Heart right ventricle (tissue), 16 donors: ENCODE data around the gene PDZK1IP1. TPM values are rescaled to one million over a fixed set of nuclear protein-coding genes. Genes with fewer than 3 reads are reported as not detected.

Experiments used
- ATAC-seq, 8 donors: fragments of 200-7000 bp; cut with Tn5 transposase; one replicate each; pipeline ENCODE4 v1.9.1; 2020; ENCODE audit warnings: mild to moderate bottlenecking in 8 of 8, moderate library complexity in 8 of 8, moderate number of reproducible peaks in 1 of 8
- DNase-seq, 2 donors: peaks; one replicate each; pipeline ENCODE4 v3.0.0-alpha.2; 2020
- H3K27ac ChIP-seq, 10 donors: fragments of 200-600 bp; sonication (generic) in 2 of 10; one replicate each; pipeline versions ENCODE4 v1.5.0 to v1.8.0; 2020 to 2022; ENCODE audit warnings: mild to moderate bottlenecking in 3 of 10
- H3K27me3 ChIP-seq, 7 donors: fragments of 200-600 bp; one replicate each; pipeline ENCODE4 v1.8.0; 2021 to 2022; ENCODE audit warnings: mild to moderate bottlenecking in 2 of 7
- H3K36me3 ChIP-seq, 9 donors: fragments of 200-600 bp; sonication (generic) in 1 of 9; one replicate each; pipeline versions ENCODE4 v1.5.0 to v1.8.0; 2020 to 2022; ENCODE audit warnings: mild to moderate bottlenecking in 2 of 9
- H3K4me1 ChIP-seq, 9 donors: fragments of 200-600 bp; sonication (generic) in 1 of 9; one replicate each; pipeline versions ENCODE4 v1.5.0 to v1.8.0; 2020 to 2022; ENCODE audit warnings: mild to moderate bottlenecking in 4 of 9
- H3K4me3 ChIP-seq, 10 donors: fragments of 200-600 bp; sonication (generic) in 2 of 10; one replicate each; pipeline versions ENCODE4 v1.5.0 to v1.8.0; 2020 to 2022; ENCODE audit warnings: mild to moderate bottlenecking in 7 of 10, moderate library complexity in 2 of 10
- H3K9me3 ChIP-seq, 11 donors: fragments of 200-600 bp in 10 of 11; sonication (generic) in 2 of 11; one replicate each; pipeline versions ENCODE4 v1.5.0 to v1.8.0; 2013 to 2022; ENCODE audit warnings: mild to moderate bottlenecking in 2 of 11, control low read depth in 1 of 11, moderate library complexity in 1 of 11
- CTCF ChIP-seq, 9 donors: fragments of 200-600 bp; sonication (generic) in 2 of 9; IDR thresholded peaks; one replicate each; pipeline versions ENCODE4 v1.5.0 to v1.8.0; 2021 to 2022; ENCODE audit warnings: antibody characterized with exemption in 9 of 9, mild to moderate bottlenecking in 5 of 9, moderate library complexity in 1 of 9
- WGBS, 2 donors: extraction: QIAGEN DNeasy Blood & Tissue Kit; methylation state at CpG; one replicate each; pipeline ENCODE4 v1.1.7; 2013; ENCODE audit warnings: inconsistent platforms in 1 of 2; 5-methylcytosine and 5-hydroxymethylcytosine counted together
- intact Hi-C, 10 donors: fragments of 100-400 bp; cut with DNase I; formaldehyde crosslinking; loops; one replicate each; pipeline versions ENCODE4 v1.11.1 to v1.14.2; 2022
- polyA plus RNA-seq, 2 donors: library from polyadenylated mRNA; stranded (reverse); fragments of 200-250 nt; gene quantifications; one replicate each; pipeline ENCODE4 v1.2.3, GENCODE V29; 2013
- total RNA-seq, 10 donors: library from RNA; stranded (reverse); fragmentation: NEBNext Ultra II Directional in 3 of 10; extraction: Animal tissue kit (Norgen Biotek cat#: 25700) in 3 of 10; gene quantifications; one replicate each; pipeline versions ENCODE4 v1.2.1 to v1.2.4, GENCODE V29; 2021 to 2023
- donor health status: Arrhythmogenic right ventricular cardiomyopathy.
- donor health status: ischemic (EF 13 %, LVEDD 7.1; RV severe dilation, severe dysfunction).
- donor health status: healthy with polysubstance abuse.
- donor health status: DM: no; HTN: yes; CAD: no.
- donor health status: DM: no; HTN: no; CAD: no.
- donor health status: ischemic (EF 25% LVEDD 6.9; RV normal size, moderate dysfunction).
- donor health status: ischemic (EF 25% LVEDD 5.7; RV mildly dilated, moderate dysfunction).
- donor health status: healthy.
- donor health status: DM: yes; HTN: yes; CAD: no.
- donor health status: Ischemic cardiomyopathy.
- donor health status: ischemic (EF 35%, LVEDD 5.7; RV mildly dilated, moderate dysfunction).
- donor health status: nonischemic (EF 11% LVEDD 7.7; RV severe dilation, severe dysfunction).
- donor health status: DM: yes; HTN: yes; CAD: no.
- donor health status: PGD.
- donor health status: ischemic (EF 29% LVEDD 5.4; RV normal size, mild dysfunction).
- donor health status: nonischemic (EF 23%, LVEDD 6.1; RV moderate dilation, normal function).

PDZK1IP1 gene
- total and polyA plus RNA-seq, 12 donors: 0.23 to 0.78 (median 0.48) TPM; not detected in 8

- Histone ChIP-seq H3K4me1 (peaks cover 3 to 18% (median 13%) of the 10 kb centered on the region in 9 donors), H3K9me3 (no peaks in the 10 kb centered on the region), H3K4me3 (no peak overlapping the region), H3K27me3 (peaks cover 0 to 34% (median 13%) of the 10 kb centered on the region in 7 donors), H3K36me3 (no peaks in the 10 kb centered on the region), H3K27ac (no peak overlapping the region)
- intact Hi-C loops: loop anchor here in 6 of 10 donors (5.0 to 10.0 kb wide), 6 partner anchors 232 to 542 kb away; partner anchors contain the start of gene FOXE3 (in 1 of the 6)
- ATAC-seq: no peak
- 52 to 57% methylated on average over 7 of the region's 7 CpGs for WGBS, 2 donors
- no peak for DNase-seq
- TF ChIP-seq CTCF (IDR thresholded peaks at IDR 0.05): no peak
Observed at GRCh38 chr1:47182676-47183235, 7.1 kb downstream of the PDZK1IP1 start.

GRCh38 chr1:47181955-47182675 lies 7.7 kb downstream of the PDZK1IP1 start:
- no peak overlapping the region for H3K27ac ChIP-seq
- H3K9me3 ChIP-seq: no peaks in the 10 kb centered on the region
- intact Hi-C loops: loop anchor here in 6 of 10 donors (5.0 to 10.0 kb wide), 6 partner anchors 233 to 543 kb away; partner anchors contain the start of gene FOXE3 (in 1 of the 6)
- no peaks in the 10 kb centered on the region for H3K36me3 ChIP-seq
- DNase-seq (no peak), ATAC-seq (no peak)
- peaks cover 3 to 18% (median 13%) of the 10 kb centered on the region in 9 donors for H3K4me1 ChIP-seq
- TF ChIP-seq CTCF (IDR thresholded peaks at IDR 0.05): no peak
- 75 to 84% methylated on average over 7 of the region's 7 CpGs for WGBS, 2 donors
- peaks cover 0 to 34% (median 13%) of the 10 kb centered on the region in 7 donors for H3K27me3 ChIP-seq
- H3K4me3 ChIP-seq: no peak overlapping the region

- intact Hi-C loops: loop anchor here in 6 of 10 donors (5.0 to 10.0 kb wide), 6 partner anchors 233 to 543 kb away; partner anchors contain the start of gene FOXE3 (in 1 of the 6)
- no peak for ATAC-seq
- no peak for DNase-seq
Observed at GRCh38 chr1:47181095-47181954, 8.5 kb downstream of the PDZK1IP1 start.

More at GRCh38 chr1:47181095-47181954, 8.5 kb downstream of the PDZK1IP1 start:
- no peak overlapping the region for H3K4me3 ChIP-seq
- no peak for TF ChIP-seq CTCF (IDR thresholded peaks at IDR 0.05)
- H3K36me3 ChIP-seq: no peaks in the 10 kb centered on the region
- H3K9me3 ChIP-seq: no peaks in the 10 kb centered on the region
- no peak overlapping the region for H3K27ac ChIP-seq
- H3K4me1 ChIP-seq: peaks cover 3 to 18% (median 13%) of the 10 kb centered on the region in 9 donors
- peaks cover 0 to 34% (median 13%) of the 10 kb centered on the region in 7 donors for H3K27me3 ChIP-seq
- 37 to 44% methylated on average over 18 of the region's 18 CpGs for WGBS, 2 donors
